Activated CD4-positive, alpha-beta T cell treated with anti-CD3 and anti-CD28 coated beads, Interleukin-2, amount 50 U/mL, for 24 hours (primary cell): Measurements from ENCODE around the gene CCN2.

ENCODE experiments used
- DNase-seq, 2 donors: peaks; one replicate each; pipeline ENCODE4 v3.0.0-alpha.2; 2020; ENCODE audit warnings: low read depth in 1 of 2, low spot score in 1 of 2

Gene CCN2

GRCh38 chr6:131967948-131968347, 16.8 kb upstream of the CCN2 start:
- no peak for DNase-seq

- DNase-seq = no peak
Measured at GRCh38 chr6:131966443-131966842, 15.3 kb upstream of the CCN2 start.

- no peak for DNase-seq
Measured at GRCh38 chr6:131963063-131963462, 11.9 kb upstream of the CCN2 start.

GRCh38 chr6:131960371-131961133, 9.4 kb upstream of the CCN2 start:
- no peak for DNase-seq

- no peak for DNase-seq
Measured at GRCh38 chr6:131958542-131959470, 7.6 kb upstream of the CCN2 start.

GRCh38 chr6:131958095-131958494, 6.9 kb upstream of the CCN2 start:
- no peak for DNase-seq

- no peak for DNase-seq
Measured at GRCh38 chr6:131955876-131956275, 4.7 kb upstream of the CCN2 start.

GRCh38 chr6:131955192-131955591, 4.0 kb upstream of the CCN2 start:
- DNase-seq = no peak

GRCh38 chr6:131954775-131955107, 3.6 kb upstream of the CCN2 start:
- DNase-seq = no peak

- DNase-seq = no peak
Measured at GRCh38 chr6:131954059-131954774, 3.0 kb upstream of the CCN2 start.

GRCh38 chr6:131952886-131953509, 1.8 kb upstream of the CCN2 start:
- no peak for DNase-seq

GRCh38 chr6:131951576-131952230, 531 bp upstream of the CCN2 start:
- DNase-seq = no peak

GRCh38 chr6:131949909-131950766, 1.0 kb downstream of the CCN2 start:
- DNase-seq = no peak

- DNase-seq = no peak
Measured at GRCh38 chr6:131949620-131949908, 1.6 kb downstream of the CCN2 start.

- no peak for DNase-seq
Measured at GRCh38 chr6:131948692-131949619, 2.2 kb downstream of the CCN2 start.

GRCh38 chr6:131947986-131948661, 3.0 kb downstream of the CCN2 start:
- DNase-seq = no peak

GRCh38 chr6:131946992-131947955, 3.9 kb downstream of the CCN2 start:
- DNase-seq = no peak
